ENCODE measurements around the gene ARHGAP15. TPM values are rescaled to one million over a fixed set of nuclear protein-coding genes. Genes with fewer than 3 reads are reported as not detected.

Gene ARHGAP15
- total RNA-seq, 1 donor from 2014 or later, result 191 TPM

- intact Hi-C loops (cut with micrococcal nuclease), result no loop called here
These were observed 666.8 kb downstream of the ARHGAP15 start for GRCh38 chr2:143796051-143796450.

DNA sequence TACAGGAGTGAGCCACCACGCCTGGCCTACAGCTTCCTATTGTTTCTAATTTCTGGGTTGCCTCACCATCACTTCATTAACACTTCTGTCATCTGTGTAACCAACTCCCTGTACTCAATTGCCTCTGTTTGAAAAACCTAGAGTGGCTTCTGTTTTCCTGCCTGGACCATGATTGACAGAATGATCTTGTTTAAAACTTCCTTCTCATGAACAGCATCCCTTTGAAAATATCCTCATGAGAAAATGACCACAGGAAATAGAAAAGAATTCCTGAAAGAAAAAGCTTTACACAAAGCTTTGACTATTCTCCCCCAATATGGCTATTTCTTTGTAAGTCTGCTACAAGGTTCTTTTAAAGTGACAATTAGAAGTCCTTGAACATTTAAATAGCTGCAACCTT is 672.3 kb downstream of the ARHGAP15 start:
- intact Hi-C loops (cut with micrococcal nuclease), result no loop called here

GRCh38 chr2:143802242-143802641 is 673.0 kb downstream of the ARHGAP15 start:
- intact Hi-C loops (cut with micrococcal nuclease), result no loop called here

- intact Hi-C loops (cut with micrococcal nuclease), result no loop called here
These were observed 673.8 kb downstream of the ARHGAP15 start for GRCh38 chr2:143802871-143803650.

DNA sequence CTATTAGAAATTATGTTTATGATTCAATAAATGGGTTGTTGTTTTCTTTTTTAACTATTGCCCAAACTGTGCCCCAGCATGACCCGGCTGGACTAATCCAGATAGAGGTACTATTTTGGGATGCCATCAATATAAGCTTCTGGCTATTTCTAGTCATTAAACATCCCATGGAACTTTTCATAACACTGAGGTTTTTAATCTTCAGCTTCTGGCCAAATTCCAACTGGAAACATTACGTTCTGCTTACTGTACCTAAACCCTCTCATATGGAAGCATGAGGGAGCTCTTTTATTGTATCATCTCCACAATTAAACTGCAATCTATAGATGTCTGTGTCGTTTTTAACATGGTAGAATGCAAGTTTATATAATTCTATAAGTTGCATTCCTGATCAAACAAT is 674.7 kb downstream of the ARHGAP15 start:
- intact Hi-C loops (cut with micrococcal nuclease), result no loop called here

- intact Hi-C loops (cut with micrococcal nuclease), result no loop called here
These were observed 676.4 kb downstream of the ARHGAP15 start for GRCh38 chr2:143805666-143806065.

- intact Hi-C loops (cut with micrococcal nuclease), result no loop called here
These were observed 678.0 kb downstream of the ARHGAP15 start for GRCh38 chr2:143807192-143807591.

GRCh38 chr2:143807671-143808070 is 678.5 kb downstream of the ARHGAP15 start:
- intact Hi-C loops (cut with micrococcal nuclease), result no loop called here

- intact Hi-C loops (cut with micrococcal nuclease), result no loop called here
These were observed 678.9 kb downstream of the ARHGAP15 start for GRCh38 chr2:143808166-143808565.

- intact Hi-C loops (cut with micrococcal nuclease), result no loop called here
These were observed 685.9 kb downstream of the ARHGAP15 start for GRCh38 chr2:143815082-143815481.

- intact Hi-C loops (cut with micrococcal nuclease), result no loop called here
These were observed 687.7 kb downstream of the ARHGAP15 start for GRCh38 chr2:143816916-143817315.

All from T-helper 2 cell treated with Interferon-gamma antibody and Interleukin-4, amounts not matched to agents 100 ng/mL and 5 ng/mL, for 36 hours (primary cell).